Progenitor cell of endocrine pancreas (in vitro differentiated cells): Measurements from ENCODE around the gene OR2AK2. TPM values are rescaled to one million over a fixed set of nuclear protein-coding genes. Genes with fewer than 3 reads are reported as not detected.

Experiments
- DNase-seq: peaks from one replicate; pipeline ENCODE4 v3.0.0; 2021; ENCODE audit warnings: low spot score; ENCODE audit not compliant: unreplicated experiment
- H3K27ac Mint-ChIP-seq: 2 replicates; pipeline ENCODE4 v1.8.0; 2021; ENCODE audit warnings: mild to moderate bottlenecking, moderate library complexity, mixed read lengths
- H3K27me3 Mint-ChIP-seq: 2 replicates; pipeline ENCODE4 v1.8.0; 2021; ENCODE audit warnings: mixed read lengths
- H3K36me3 Mint-ChIP-seq: 2 replicates; pipeline ENCODE4 v1.8.0; 2022; ENCODE audit warnings: mixed read lengths; ENCODE audit not compliant: insufficient read depth
- H3K4me1 Mint-ChIP-seq: 2 replicates; pipeline ENCODE4 v1.8.0; 2021; ENCODE audit warnings: low read depth, mixed read lengths
- H3K4me3 Mint-ChIP-seq: 2 replicates; pipeline ENCODE4 v1.8.0; 2021; ENCODE audit warnings: low read depth, mild to moderate bottlenecking, moderate library complexity, mixed read lengths
- H3K9me3 Mint-ChIP-seq: 2 replicates; pipeline ENCODE4 v1.8.0; 2021; ENCODE audit warnings: low read depth, mixed read lengths
- CTCF ChIP-seq: fragments of 200-600 bp; sonication (generic); IDR thresholded peaks from one replicate; pipeline ENCODE4 v1.5.0; 2021; ENCODE audit warnings: antibody characterized with exemption, mild to moderate bottlenecking; ENCODE audit not compliant: unreplicated experiment
- total RNA-seq: library from RNA; stranded (reverse); gene quantifications from 2 replicates; pipeline ENCODE4 v1.2.1, GENCODE V29; 2021

The OR2AK2 gene
- total RNA-seq, 1 donor from 2014 or later: not detected

GRCh38 chr1:247998811-247999210 lies 33.8 kb downstream of the OR2AK2 start:
- Mint-ChIP-seq H3K27ac (no peak overlapping the region), H3K4me3 (no peak overlapping the region), H3K36me3 (peaks cover 4% of the 10 kb centered on the region), H3K9me3 (peaks cover 45% of the 10 kb centered on the region), H3K4me1 (no peaks in the 10 kb centered on the region), H3K27me3 (no peaks in the 10 kb centered on the region)
- TF ChIP-seq CTCF: no peak
- no peak for DNase-seq

- peaks cover 39% of the 10 kb centered on the region for H3K9me3 Mint-ChIP-seq
- no peak for TF ChIP-seq CTCF
Observed at GRCh38 chr1:248000169-248000568, 35.1 kb downstream of the OR2AK2 start.

DNA sequence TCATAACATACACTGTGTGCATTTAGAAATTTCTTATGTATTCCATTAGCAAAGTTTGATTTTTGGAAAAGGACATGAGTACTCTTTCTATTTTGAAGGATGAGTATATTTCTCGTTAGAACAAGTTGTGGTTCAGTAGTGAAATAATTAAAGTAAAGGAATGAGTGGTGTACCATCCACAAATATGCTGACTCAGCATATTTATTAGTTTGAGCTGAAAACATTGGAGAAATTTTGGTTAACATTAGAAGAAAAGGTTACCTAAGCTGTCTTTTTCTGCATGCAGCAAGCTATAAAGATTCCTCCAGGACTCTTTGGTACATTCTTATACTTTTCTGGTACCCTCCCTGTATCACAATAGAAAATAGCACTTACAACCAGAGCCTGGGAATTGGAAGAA lies 42.7 kb downstream of the OR2AK2 start:
- Mint-ChIP-seq H3K36me3 (peaks cover 4% of the 10 kb centered on the region), H3K27me3 (no peaks in the 10 kb centered on the region), H3K4me1 (no peaks in the 10 kb centered on the region), H3K9me3 (peaks cover 65% of the 10 kb centered on the region), H3K27ac (no peak overlapping the region), H3K4me3 (no peak overlapping the region)
- TF ChIP-seq CTCF: no peak
- DNase-seq: no peak

More at GRCh38 chr1:248000169-248000568, 35.1 kb downstream of the OR2AK2 start:
- Mint-ChIP-seq H3K4me3 (no peak overlapping the region), H3K4me1 (no peaks in the 10 kb centered on the region), H3K27ac (no peak overlapping the region), H3K36me3 (peaks cover 4% of the 10 kb centered on the region), H3K27me3 (no peaks in the 10 kb centered on the region)
- no peak for DNase-seq

DNA sequence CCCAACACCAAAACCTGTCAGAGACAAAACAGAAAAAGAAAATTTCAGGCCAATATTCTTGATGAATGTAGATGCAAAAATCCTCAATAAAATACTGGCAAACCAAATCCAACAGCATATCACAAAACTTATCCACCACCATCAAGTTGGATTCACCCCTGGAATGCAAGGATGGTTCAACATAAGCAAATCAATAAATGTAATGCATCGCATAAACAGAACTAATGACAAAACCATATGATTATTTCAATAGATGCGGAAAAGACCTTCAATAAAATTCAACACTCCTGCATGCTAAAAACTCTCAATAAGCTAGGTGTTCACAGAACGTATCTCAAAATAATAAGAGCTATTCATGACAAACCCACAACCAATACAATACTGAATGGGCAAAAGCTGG lies 44.6 kb downstream of the OR2AK2 start:
- no peaks in the 10 kb centered on the region for H3K4me1 Mint-ChIP-seq

DNA sequence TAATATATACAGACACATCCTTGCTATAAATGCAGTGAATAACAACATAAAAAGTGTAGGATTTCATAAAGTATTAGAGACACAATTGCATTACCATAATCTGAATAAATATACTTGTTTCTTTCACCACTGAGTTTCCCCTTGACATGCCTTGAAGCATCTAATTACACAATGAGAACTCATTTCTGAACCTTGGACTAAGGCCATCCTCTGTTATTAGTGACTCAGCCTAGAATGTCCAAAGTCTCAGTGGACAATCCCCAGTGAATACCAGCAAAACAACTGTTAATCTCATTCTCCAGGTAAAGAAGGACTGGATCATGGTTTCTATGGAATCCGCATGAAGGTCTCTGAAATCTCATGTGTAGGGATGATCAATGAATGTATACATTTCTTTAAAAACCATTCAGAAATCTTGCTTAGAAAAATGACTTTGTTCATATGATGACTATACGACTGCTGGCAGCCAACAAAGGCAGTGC lies 48.2 kb downstream of the OR2AK2 start, which contains the start of gene OR2L5:
TSS of gene OR2L5 (plus strand) at position 432 of the 482 bp plus-strand sequence. CDS start 8,288 bp downstream, outside the sequence.
- H3K9me3 Mint-ChIP-seq: peaks cover 72% of the 10 kb centered on the region
- no peak within 1 kb of the TSS for H3K27ac Mint-ChIP-seq
- DNase-seq: no peak
- no peak for TF ChIP-seq CTCF
- H3K36me3 Mint-ChIP-seq: peaks cover 2% of the 10 kb centered on the region
- H3K4me3 Mint-ChIP-seq: no peak within 1 kb of the TSS
- no peaks in the 10 kb centered on the region for H3K4me1 Mint-ChIP-seq
- no peaks in the 10 kb centered on the region for H3K27me3 Mint-ChIP-seq

More for the DNA sequence above, 44.6 kb downstream of the OR2AK2 start:
- H3K27ac Mint-ChIP-seq: no peak overlapping the region
- H3K36me3 Mint-ChIP-seq: peaks cover 2% of the 10 kb centered on the region
- H3K27me3 Mint-ChIP-seq: no peaks in the 10 kb centered on the region
- no peak for DNase-seq
- TF ChIP-seq CTCF: no peak
- H3K9me3 Mint-ChIP-seq: peaks cover 63% of the 10 kb centered on the region
- H3K4me3 Mint-ChIP-seq: no peak overlapping the region
